K562 (cell line): ENCODE measurements around the gene SLC36A2. TPM values are rescaled to one million over a fixed set of nuclear protein-coding genes. Genes with fewer than 3 reads are reported as not detected.

Source experiments
- COPS2 ChIP-seq: fragments of 450-650 bp; conservative IDR thresholded peaks from 2 replicates; pipeline ENCODE4 v1.6.1; 2016; ENCODE audit warnings: mild to moderate bottlenecking, moderate library complexity
- DLX4 ChIP-seq: fragments of 250-450 bp; sonication (Bioruptor Pico); IDR thresholded peaks from 2 replicates; pipeline ENCODE4 v1.6.1; 2021; ENCODE audit warnings: mild to moderate bottlenecking
- MGA ChIP-seq: fragments of 450-650 bp; IDR thresholded peaks from 2 replicates; pipeline ENCODE4 v1.6.1; 2016; ENCODE audit warnings: mild to moderate bottlenecking, moderate library complexity
- MNT ChIP-seq, 2 experiments: fragments of 450-650 bp; conservative IDR thresholded peaks; 2 replicates each; pipeline ENCODE4 v1.6.1; 2017; ENCODE audit warnings: mild to moderate bottlenecking in 2 of 2, moderate library complexity in 2 of 2
- RBBP5 ChIP-seq: fragments of 200-600 bp; sonication (generic); IDR thresholded peaks from 2 replicates; pipeline ENCODE4 v1.6.1; 2012; ENCODE audit warnings: borderline replicate concordance, mild to moderate bottlenecking, low read length, control low read depth, inconsistent platforms; ENCODE audit not compliant: insufficient read depth, poor library complexity, severe bottlenecking
- SAFB2 ChIP-seq: fragments of 200-400 bp; formaldehyde crosslinking; IDR thresholded peaks from 2 replicates; pipeline ENCODE4 v1.6.1; 2018; ENCODE audit warnings: borderline replicate concordance, low read length, low read depth, moderate library complexity; ENCODE audit not compliant: severe bottlenecking
- USF2 ChIP-seq: sonication (generic); formaldehyde crosslinking; IDR thresholded peaks from 2 replicates; pipeline ENCODE4 v1.5.0; 2020; ENCODE audit warnings: missing genetic modification reagents
- ZBTB11 ChIP-seq, 3 experiments: fragments of 200-800 bp in 1 of 3; fragments of 250-450 bp in 1 of 3; fragments of 450-650 bp in 1 of 3; sonication (Bioruptor Pico) in 1 of 3; sonication (Bioruptor generic) in 1 of 3; formaldehyde crosslinking in 1 of 3; IDR thresholded peaks; 2 replicates each; pipeline versions ENCODE4 v1.6.1 to v1.8.0; 2016 to 2022; ENCODE audit warnings: mild to moderate bottlenecking in 2 of 3, missing genetic modification characterization in 2 of 3, missing compliant biosample characterization in 1 of 3, moderate library complexity in 1 of 3
- polyA plus RNA-seq, 8 experiments: library from polyadenylated mRNA; depleted of rRNA in 4 of 8; stranded (reverse) in 5 of 8; unstranded in 3 of 8; fragments of >200 nt; fragmentation: Nextera tagmentation in 2 of 8; fragmentation: Illumina TruSeq in 1 of 8; extraction: Ambion mirVana in 2 of 8; extraction: Trizol in 1 of 8; gene quantifications; 2 replicates each; pipeline versions ENCODE4 v1.2.1 to v1.2.3, GENCODE V29; 2011 to 2014; ENCODE audit warnings: inconsistent platforms in 1 of 8, missing spikeins in 1 of 8
- total RNA-seq, 7 experiments: library from RNA; depleted of rRNA in 6 of 7; stranded (reverse); fragments of >200 nt in 6 of 7; fragmentation: Illumina TruSeq in 2 of 7; extraction: Trizol in 2 of 7; gene quantifications; 2 replicates each; pipeline versions ENCODE4 v1.2.1 to v1.2.3, GENCODE V29; 2011 to 2021; ENCODE audit warnings: low replicate concordance in 1 of 7

SLC36A2 gene
- total and polyA plus RNA-seq, 9 of the 15 experiments (the other 6 are each of a cell fraction or from before 2014, with no cell fraction given): not detected

- TF ChIP-seq MGA (no peak), DLX4 (CRISPR knock-in tag) (no peak), COPS2 (no peak), RBBP5 (no peak), MNT (conservative IDR thresholded peaks at IDR 0.05) (no peak), SAFB2 (no peak), ZBTB11 (CRISPR knock-in tag; IDR thresholded peaks at IDR 0.05) (no peak), USF2 (CRISPR knock-in tag) (no peak)
These were observed 76.8 kb downstream of the SLC36A2 start (continued) for GRCh38 chr5:151270599-151270998.
